SJSA1 (cell line): ENCODE data around the gene TMX1. TPM values are rescaled to one million over a fixed set of nuclear protein-coding genes. Genes with fewer than 3 reads are reported as not detected.

ENCODE experiments used
- DNase-seq, 2 experiments: peaks; one replicate each; pipeline ENCODE4 v3.0.0-alpha.2; 2015 to 2020; ENCODE audit warnings: low spot score in 2 of 2, low read depth in 1 of 2
- H3K27ac ChIP-seq: fragments of 250-450 bp; sonication (Bioruptor Pico); 2 replicates; pipeline ENCODE4 v1.5.1; 2020; ENCODE audit warnings: mild to moderate bottlenecking, moderate library complexity
- H3K27me3 ChIP-seq: fragments of 250-450 bp; sonication (Bioruptor Pico); replicated peaks from 2 replicates; pipeline ENCODE4 v1.5.1; 2020; ENCODE audit warnings: mild to moderate bottlenecking, moderate library complexity
- H3K36me3 ChIP-seq: fragments of 250-450 bp; sonication (Bioruptor Pico); 2 replicates; pipeline ENCODE4 v1.5.1; 2020; ENCODE audit warnings: mild to moderate bottlenecking
- H3K4me1 ChIP-seq: fragments of 250-450 bp; sonication (Bioruptor Pico); replicated peaks from 2 replicates; pipeline ENCODE4 v1.6.1; 2021; ENCODE audit warnings: mild to moderate bottlenecking
- H3K4me3 ChIP-seq: fragments of 250-450 bp; sonication (Bioruptor Pico); 2 replicates; pipeline ENCODE4 v1.5.1; 2020; ENCODE audit warnings: mild to moderate bottlenecking
- H3K9me3 ChIP-seq: fragments of 250-450 bp; sonication (Bioruptor Pico); replicated peaks from 2 replicates; pipeline ENCODE4 v1.5.1; 2020; ENCODE audit warnings: mild to moderate bottlenecking
- total RNA-seq: library from RNA; depleted of rRNA; stranded (reverse); fragments of >200 nt; shearing (Covaris generic); gene quantifications from 2 replicates; pipeline ENCODE4 v1.2.3, GENCODE V29; 2014; rRNA removed

Gene TMX1, protein sequence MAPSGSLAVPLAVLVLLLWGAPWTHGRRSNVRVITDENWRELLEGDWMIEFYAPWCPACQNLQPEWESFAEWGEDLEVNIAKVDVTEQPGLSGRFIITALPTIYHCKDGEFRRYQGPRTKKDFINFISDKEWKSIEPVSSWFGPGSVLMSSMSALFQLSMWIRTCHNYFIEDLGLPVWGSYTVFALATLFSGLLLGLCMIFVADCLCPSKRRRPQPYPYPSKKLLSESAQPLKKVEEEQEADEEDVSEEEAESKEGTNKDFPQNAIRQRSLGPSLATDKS
- 55.3 and 87.6 TPM in 2 replicates for total RNA-seq

DNA sequence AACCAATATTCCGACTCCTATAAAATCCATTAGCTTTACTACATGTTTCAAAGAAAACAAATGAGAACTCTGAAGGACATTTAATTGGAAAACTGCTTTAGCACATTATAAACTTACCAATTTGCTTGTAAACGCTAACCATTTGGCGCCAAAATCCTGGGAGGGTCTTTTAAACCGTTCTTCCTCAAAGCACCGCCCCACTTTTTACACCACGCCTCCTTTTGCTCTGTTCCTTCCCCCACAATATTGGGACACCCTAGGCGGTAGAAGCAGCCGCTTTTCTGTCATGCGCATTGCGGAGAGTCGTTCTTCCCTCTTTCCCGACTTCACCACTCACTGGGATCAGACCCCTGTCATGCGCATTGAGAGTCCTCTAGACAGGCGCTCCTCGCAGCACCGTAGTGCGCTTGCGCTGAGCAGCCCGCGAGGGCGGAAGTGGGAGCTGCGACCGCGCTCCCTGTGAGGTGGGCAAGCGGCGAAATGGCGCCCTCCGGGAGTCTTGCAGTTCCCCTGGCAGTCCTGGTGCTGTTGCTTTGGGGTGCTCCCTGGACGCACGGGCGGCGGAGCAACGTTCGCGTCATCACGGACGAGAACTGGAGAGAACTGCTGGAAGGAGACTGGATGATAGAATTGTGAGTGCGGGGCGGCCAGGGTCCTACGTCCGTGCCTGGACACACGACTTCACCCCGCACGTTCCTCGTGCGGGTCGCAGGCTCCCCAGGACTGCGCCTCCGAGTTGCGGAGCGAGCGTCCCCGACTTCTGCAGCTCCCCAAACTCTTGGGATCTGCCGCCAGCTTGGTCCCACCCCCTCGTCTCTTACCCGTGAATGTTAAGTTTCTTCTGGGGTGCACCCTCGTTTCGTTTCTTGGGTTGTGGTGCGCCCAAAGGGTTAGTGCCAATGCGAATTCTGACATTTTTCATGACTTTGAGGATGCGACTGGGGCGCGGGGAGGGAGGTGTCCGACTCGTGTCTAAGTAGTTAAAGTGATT, at the start of gene TMX1:
Gene TMX1 (plus strand): TSS at position 435 of the 991 bp plus-strand sequence. CDS start 46 bp downstream, at position 481.
- no peaks in the 10 kb centered on the region for H3K9me3 ChIP-seq
- H3K4me3 ChIP-seq: peak within 1 kb of the TSS; percentile 84
- no peaks in the 10 kb centered on the region for H3K27me3 ChIP-seq
- H3K27ac ChIP-seq: peak within 1 kb of the TSS; percentile 68
- peaks cover 16% of the 10 kb centered on the region for H3K36me3 ChIP-seq
- DNase-seq: peak; percentile 95 to 98
- peaks cover 4% of the 10 kb centered on the region; the same call in 1 of the 2 replicates for H3K4me1 ChIP-seq

DNA sequence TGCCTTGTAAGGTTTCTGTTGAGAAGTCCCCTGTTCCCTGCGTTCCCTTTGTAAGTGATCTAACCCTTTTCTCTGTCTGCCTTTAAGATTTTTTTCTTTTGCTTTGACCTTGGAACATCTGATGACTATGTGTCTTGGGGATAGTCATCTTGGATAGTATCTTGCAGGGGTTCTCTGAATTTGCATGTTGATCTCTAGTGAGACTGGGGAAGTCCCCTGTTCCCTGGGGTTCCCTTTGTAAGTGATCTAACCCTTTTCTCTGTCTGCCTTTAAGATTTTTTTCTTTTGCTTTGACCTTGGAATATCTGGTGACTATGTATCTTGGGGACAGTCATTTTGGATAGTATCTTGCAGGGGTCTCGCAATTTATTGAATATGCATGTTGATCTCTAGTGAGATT, 38.2 kb upstream of the TMX1 start:
- no peaks in the 10 kb centered on the region; the same call in 1 of the 2 replicates for H3K4me1 ChIP-seq
- H3K27ac ChIP-seq: no peak overlapping the region
- no peaks in the 10 kb centered on the region for H3K36me3 ChIP-seq
- DNase-seq: no peak
- H3K27me3 ChIP-seq: no peaks in the 10 kb centered on the region; the same call in 1 of the 2 replicates
- no peak overlapping the region for H3K4me3 ChIP-seq
- no peaks in the 10 kb centered on the region for H3K9me3 ChIP-seq

DNA sequence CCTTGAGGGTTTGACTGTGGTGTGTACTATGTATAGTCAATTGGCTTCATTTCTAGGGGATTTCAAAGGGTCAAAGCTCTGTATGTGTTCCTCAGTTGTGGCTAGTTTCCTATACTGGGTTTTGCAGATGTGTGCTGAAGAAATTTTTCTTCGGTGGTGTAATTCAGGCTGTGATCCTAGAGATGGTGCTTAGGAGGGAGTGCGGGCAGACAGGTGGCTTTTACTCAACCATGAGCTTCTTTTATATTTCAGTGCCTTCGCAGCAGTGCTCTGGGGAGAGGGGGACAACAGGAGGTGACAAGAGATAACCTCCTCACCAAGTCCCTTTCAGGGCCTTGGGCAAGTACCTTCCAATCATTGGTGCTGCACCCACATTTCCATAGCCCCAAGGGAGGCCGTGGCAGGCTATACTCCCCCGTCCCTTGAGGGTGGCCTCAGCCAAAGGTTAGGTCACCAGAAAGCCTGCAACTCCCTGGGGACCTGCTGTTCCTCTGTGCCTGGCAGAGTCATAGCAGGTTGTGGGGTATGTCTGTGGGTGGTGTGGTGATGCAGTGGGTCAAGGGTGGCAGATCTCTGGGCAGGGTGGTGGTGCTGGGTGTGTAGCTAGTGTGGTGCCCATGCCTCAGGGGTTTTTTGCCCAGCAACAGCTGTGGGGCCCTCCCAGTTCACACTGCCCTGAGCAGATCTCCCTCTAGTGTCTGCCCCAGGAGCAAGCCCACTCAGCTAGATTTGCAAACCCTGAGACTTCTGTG, 37.0 kb upstream of the TMX1 start:
- no peaks in the 10 kb centered on the region; the same call in 1 of the 2 replicates for H3K4me1 ChIP-seq
- H3K4me3 ChIP-seq: no peak overlapping the region
- H3K27me3 ChIP-seq: 0 out of 2 replicates have a peak, but pooled peaks cover 3% of the 10 kb centered on the region
- no peaks in the 10 kb centered on the region for H3K9me3 ChIP-seq
- no peaks in the 10 kb centered on the region for H3K36me3 ChIP-seq
- H3K27ac ChIP-seq: no peak overlapping the region
- no peak for DNase-seq

DNA sequence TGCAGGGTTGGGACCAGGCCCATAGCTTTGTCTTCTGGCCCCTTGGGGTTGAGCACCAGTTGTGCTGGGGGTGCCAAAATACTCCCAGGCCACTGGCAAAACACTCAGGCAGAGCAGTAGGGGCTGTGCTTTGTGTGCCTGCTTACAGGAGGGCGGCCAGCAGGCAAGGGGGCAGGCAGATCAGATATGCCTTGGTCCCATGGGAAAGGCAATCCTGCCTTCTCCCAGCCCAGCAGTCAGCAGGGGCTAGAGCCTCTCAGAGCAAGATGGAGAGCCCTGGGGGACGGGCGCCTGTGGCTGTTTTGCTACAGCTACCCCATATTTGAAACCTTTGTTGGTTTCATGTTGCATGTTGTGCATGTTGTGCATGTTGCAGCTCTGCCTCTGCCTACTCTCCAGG, 36.2 kb upstream of the TMX1 start:
- H3K4me3 ChIP-seq: no peak overlapping the region
- no peak for DNase-seq
- no peaks in the 10 kb centered on the region for H3K9me3 ChIP-seq
- 0 out of 2 replicates have a peak, but pooled peaks cover 3% of the 10 kb centered on the region for H3K27me3 ChIP-seq
- H3K27ac ChIP-seq: no peak overlapping the region
- H3K4me1 ChIP-seq: no peaks in the 10 kb centered on the region; the same call in 1 of the 2 replicates
- H3K36me3 ChIP-seq: no peaks in the 10 kb centered on the region

DNA sequence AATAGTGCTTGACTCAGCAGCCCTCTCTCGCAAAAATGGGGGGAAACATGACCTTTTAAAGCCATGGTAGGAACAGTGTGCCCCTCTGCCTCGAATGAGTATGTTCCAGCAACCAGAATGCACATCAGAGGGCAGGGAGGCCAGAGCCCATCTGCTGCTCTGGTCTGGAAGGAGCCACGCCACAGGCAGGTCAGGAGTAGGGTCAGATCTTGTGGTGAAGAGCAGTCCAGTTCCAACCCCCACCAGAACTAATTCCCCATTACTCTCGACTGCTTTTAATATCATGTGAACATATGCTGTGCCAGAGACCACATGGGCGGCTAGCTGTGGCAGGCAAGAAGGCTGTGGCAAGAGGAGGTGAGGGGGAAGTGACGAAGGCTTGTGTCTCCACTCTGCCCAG, 34.6 kb upstream of the TMX1 start:
- H3K4me1 ChIP-seq: no peaks in the 10 kb centered on the region; the same call in 1 of the 2 replicates
- H3K9me3 ChIP-seq: no peaks in the 10 kb centered on the region
- no peak for DNase-seq
- H3K27ac ChIP-seq: no peak overlapping the region
- no peaks in the 10 kb centered on the region for H3K36me3 ChIP-seq
- H3K4me3 ChIP-seq: no peak overlapping the region
- peaks cover 3% of the 10 kb centered on the region; the same call in 1 of the 2 replicates for H3K27me3 ChIP-seq

DNA sequence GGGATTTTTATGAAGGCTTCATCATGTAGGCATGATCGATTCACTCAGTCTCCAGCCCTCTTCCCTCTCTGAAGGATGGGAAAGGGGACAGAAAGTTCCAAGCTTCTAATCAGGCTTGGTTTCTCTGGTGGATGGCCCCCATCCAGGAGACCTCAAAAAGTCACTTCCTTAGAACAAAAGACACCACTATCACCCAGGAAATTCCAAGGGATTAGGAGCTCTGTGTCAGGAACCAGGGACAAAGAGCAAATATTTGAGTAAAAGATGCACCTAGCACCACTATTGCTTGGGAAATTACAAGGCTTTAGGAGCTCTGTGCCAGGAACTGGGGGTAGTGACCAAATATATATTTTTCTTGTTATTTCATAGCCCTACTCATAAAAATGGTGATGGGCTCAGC, 33.6 kb upstream of the TMX1 start:
- Histone ChIP-seq H3K4me1 (no peaks in the 10 kb centered on the region), H3K27me3 (peaks cover 4% of the 10 kb centered on the region; the same call in 1 of the 2 replicates), H3K9me3 (no peaks in the 10 kb centered on the region), H3K4me3 (no peak overlapping the region), H3K27ac (no peak overlapping the region), H3K36me3 (no peaks in the 10 kb centered on the region)
- DNase-seq: no peak

DNA sequence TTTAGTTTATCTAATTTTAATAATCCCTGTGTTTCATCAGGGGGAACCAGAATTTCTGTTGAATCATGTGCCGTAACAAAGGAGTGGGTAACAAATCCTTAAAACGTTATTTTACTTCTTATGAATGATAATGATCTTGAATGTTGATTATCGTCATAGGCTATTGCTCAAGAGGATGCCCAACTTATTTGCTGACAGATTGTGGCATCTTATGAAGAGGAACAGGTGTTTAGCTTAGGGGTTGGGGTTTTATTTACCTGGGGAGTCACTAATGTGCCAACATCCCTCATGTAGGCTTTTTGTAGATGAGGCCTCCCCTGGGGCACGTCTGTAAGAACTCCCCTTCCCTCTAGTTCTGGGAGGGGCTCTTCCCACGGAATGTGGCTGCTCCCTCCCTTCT, 32.4 kb upstream of the TMX1 start:
- no peak for DNase-seq
- no peaks in the 10 kb centered on the region for H3K4me1 ChIP-seq
- H3K27me3 ChIP-seq: peaks cover 9% of the 10 kb centered on the region; the same call in 1 of the 2 replicates
- H3K4me3 ChIP-seq: no peak overlapping the region
- H3K36me3 ChIP-seq: no peaks in the 10 kb centered on the region
- no peak overlapping the region for H3K27ac ChIP-seq
- H3K9me3 ChIP-seq: no peaks in the 10 kb centered on the region

DNA sequence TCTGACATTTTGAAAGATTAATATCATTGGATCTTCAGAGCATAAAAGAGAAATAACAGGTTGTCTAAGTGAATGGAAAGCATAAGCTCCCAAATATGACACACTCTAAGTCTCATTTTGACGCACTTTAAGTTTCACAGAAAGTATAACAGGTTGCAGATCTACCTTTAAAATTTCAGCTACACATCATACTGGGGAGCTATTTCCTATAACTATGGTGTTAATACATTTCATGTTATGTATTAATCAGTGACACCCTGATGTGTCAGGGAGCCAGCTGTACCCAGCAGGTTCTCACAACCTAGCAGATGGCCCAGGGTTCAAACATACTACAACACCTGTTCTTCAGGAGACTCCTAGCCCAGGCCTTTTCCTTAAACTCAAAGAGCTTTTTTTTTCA, 31.1 kb upstream of the TMX1 start:
- Histone ChIP-seq H3K9me3 (no peaks in the 10 kb centered on the region), H3K4me1 (no peaks in the 10 kb centered on the region), H3K27ac (no peak overlapping the region), H3K36me3 (no peaks in the 10 kb centered on the region), H3K27me3 (peaks cover 9% of the 10 kb centered on the region; the same call in 1 of the 2 replicates), H3K4me3 (no peak overlapping the region)
- no peak for DNase-seq

DNA sequence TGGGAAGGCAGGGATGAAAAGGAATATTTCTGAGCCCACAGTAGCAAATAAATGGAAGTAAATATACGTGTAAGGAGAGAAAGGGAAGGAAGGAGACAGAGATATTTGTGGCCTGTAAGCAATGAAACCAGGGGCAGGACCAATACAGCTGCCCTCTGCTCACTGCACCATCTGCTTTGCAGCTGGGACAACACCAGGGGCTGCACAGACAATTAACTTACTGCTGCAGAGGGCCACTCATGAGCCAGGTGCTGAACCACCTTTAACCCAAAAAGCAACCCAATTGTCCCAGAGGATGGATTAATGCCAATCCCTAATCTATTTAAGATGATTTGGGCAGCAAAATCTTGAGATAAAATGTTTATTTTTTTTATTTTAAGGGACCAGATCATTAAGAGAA, 30.6 kb upstream of the TMX1 start:
- H3K36me3 ChIP-seq: no peaks in the 10 kb centered on the region
- H3K9me3 ChIP-seq: no peaks in the 10 kb centered on the region
- H3K27ac ChIP-seq: no peak overlapping the region
- no peak for DNase-seq
- H3K27me3 ChIP-seq: peaks cover 9% of the 10 kb centered on the region; the same call in 1 of the 2 replicates
- no peak overlapping the region for H3K4me3 ChIP-seq
- no peaks in the 10 kb centered on the region for H3K4me1 ChIP-seq

DNA sequence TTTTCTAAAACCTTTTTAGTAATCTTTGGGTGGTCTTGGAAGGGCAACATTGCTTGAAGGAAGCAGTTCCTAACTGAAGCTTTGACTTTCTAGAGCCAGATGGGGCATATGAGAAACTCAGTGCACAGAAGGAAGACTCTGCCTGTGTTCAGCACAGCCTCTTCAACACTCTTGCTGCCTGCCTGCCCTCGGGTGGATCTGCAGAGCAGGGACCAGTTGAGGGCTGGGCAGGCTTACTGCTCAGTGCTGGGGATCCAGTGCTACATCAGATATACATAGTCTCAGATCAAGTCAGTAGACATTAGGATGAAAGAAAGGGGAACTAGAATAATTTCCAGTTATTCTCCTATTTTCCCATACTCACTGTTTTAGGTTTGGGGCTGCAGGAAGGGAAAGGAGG, 29.5 kb upstream of the TMX1 start:
- Histone ChIP-seq H3K27ac (no peak overlapping the region), H3K36me3 (no peaks in the 10 kb centered on the region), H3K4me1 (no peaks in the 10 kb centered on the region), H3K27me3 (peaks cover 9% of the 10 kb centered on the region; the same call in 1 of the 2 replicates), H3K4me3 (no peak overlapping the region), H3K9me3 (no peaks in the 10 kb centered on the region)
- DNase-seq: no peak

DNA sequence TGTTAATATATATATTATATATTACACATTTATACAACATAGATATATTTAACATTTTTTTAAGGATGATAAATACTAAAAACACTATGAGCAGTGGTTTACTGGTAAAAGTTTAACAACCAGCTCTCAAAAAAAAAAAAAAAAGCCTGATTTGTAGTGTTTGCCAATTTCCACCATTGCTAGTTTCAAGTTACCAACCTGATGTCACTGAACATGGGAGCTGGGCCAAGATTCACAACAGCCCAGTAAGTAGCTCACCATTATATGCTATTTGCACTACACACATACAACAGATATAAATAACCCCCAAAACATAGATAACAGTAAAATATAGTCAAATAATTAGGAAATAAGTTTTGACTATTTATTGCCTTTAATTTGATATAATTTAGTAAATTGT, 28.9 kb upstream of the TMX1 start:
- H3K27ac ChIP-seq: no peak overlapping the region
- H3K27me3 ChIP-seq: peaks cover 9% of the 10 kb centered on the region; the same call in 1 of the 2 replicates
- H3K36me3 ChIP-seq: no peaks in the 10 kb centered on the region
- H3K9me3 ChIP-seq: no peaks in the 10 kb centered on the region
- H3K4me1 ChIP-seq: no peaks in the 10 kb centered on the region
- DNase-seq: no peak
- H3K4me3 ChIP-seq: no peak overlapping the region

DNA sequence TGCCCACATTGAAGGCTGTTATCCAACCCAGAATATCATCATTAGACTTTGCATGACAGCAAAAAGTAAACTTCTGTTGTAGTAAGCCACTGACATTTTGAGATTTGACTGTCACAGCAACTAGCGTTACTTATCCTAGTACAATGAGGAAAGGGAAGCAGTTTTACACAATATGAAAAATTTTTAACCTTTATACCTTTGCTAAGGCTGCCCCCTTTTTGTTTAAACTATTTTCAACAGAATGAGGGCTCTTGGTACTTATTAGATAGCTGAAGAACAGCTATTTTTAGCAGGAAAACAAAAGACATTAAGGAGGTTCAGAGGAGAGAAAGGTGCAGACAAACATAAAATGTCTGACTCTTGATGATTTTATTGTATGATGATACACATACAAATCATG, 23.4 kb upstream of the TMX1 start:
- Histone ChIP-seq H3K27me3 (0 out of 2 replicates have a peak, but pooled peaks cover 4% of the 10 kb centered on the region), H3K4me1 (no peaks in the 10 kb centered on the region), H3K9me3 (no peaks in the 10 kb centered on the region), H3K36me3 (no peaks in the 10 kb centered on the region), H3K27ac (no peak overlapping the region), H3K4me3 (no peak overlapping the region)
- no peak for DNase-seq
